Measurements from ENCODE around the gene STARD7. TPM values are rescaled to one million over a fixed set of nuclear protein-coding genes. Genes with fewer than 3 reads are reported as not detected.
A peak's percentile ranks its signal among the peaks of the same experiment; 100 is the strongest.

STARD7 gene
- total RNA-seq, 2 donors from 2014 or later: 68.5 to 91.3 TPM

DNA sequence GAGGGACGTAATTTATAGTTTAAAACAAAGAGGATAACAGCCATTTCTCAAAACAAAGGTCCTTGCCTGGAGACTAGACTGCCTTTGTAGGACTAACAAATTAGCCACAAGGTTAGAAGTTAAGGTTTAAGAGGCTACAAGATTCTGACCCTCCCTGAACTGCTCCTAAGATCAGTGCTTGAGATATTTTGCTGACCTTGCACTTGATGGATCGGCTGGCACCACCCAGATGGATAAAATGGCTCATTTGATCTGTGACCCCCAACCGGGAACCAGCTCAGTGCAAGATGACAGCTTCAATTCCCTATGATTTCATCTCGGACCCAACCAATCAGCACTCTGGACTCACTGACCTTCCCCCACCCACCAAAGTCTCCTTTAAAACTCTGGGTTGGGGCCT is 3.7 kb upstream of the STARD7 start:
- Histone ChIP-seq H3K27ac (no peak overlapping the region), H3K4me3 (no peak overlapping the region), H3K9me3 (no peaks in the 10 kb centered on the region), H3K36me3 (replicated peaks in 1 of 2; ENCODE audit: insufficient read depth in 1 of 2, low read depth in 2 of 2) (no peaks in the 10 kb centered on the region), H3K4me1 (peaks cover 14% of the 10 kb centered on the region), H3K27me3 (no peaks in the 10 kb centered on the region)
- TF ChIP-seq, protein P1, sequence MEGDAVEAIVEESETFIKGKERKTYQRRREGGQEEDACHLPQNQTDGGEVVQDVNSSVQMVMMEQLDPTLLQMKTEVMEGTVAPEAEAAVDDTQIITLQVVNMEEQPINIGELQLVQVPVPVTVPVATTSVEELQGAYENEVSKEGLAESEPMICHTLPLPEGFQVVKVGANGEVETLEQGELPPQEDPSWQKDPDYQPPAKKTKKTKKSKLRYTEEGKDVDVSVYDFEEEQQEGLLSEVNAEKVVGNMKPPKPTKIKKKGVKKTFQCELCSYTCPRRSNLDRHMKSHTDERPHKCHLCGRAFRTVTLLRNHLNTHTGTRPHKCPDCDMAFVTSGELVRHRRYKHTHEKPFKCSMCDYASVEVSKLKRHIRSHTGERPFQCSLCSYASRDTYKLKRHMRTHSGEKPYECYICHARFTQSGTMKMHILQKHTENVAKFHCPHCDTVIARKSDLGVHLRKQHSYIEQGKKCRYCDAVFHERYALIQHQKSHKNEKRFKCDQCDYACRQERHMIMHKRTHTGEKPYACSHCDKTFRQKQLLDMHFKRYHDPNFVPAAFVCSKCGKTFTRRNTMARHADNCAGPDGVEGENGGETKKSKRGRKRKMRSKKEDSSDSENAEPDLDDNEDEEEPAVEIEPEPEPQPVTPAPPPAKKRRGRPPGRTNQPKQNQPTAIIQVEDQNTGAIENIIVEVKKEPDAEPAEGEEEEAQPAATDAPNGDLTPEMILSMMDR (IDR thresholded peaks at IDR 0.05): no peak
- no peak for TF ChIP-seq POLR2A (IDR thresholded peaks at IDR 0.05)
- intact Hi-C loops (cut with DNase I): loop anchor here (5.0 kb wide), 1 partner anchor 40 kb away; no protein-coding TSS in a partner anchor
- ATAC-seq (no peak), DNase-seq (no peak)
- 84 to 85% methylated on average over 4 of the region's 4 CpGs for WGBS, 2 donors

DNA sequence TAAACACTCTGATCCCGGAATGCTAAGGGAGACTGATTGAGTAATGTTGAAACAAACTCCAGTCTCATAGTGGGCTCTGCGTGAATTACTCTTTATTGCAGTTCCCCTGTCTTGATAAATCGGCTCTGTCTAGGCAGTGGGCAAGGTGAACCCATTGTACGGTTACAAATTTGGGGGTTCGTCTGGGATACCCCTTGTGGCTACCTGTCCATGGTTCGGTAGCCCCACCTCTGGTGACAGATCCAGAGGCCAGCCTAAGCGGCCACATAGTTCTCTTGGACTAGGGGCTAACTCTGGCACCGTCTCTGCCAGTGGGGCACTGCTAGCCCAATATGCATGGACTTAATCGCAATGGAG is 1.1 kb upstream of the STARD7 start:
- H3K4me1 ChIP-seq: peaks cover 37% of the 10 kb centered on the region
- DNase-seq (no peak), ATAC-seq (no peak)
- intact Hi-C loops (cut with DNase I): loop anchor here (5.0 kb wide), 1 partner anchor 43 kb away; no protein-coding TSS in a partner anchor
- 77 to 85% methylated on average over 4 to 9 of the region's 9 CpGs for WGBS, 2 donors
- no peak for TF ChIP-seq POLR2A (IDR thresholded peaks at IDR 0.05)
- TF ChIP-seq, protein P1 (IDR thresholded peaks at IDR 0.05): no peak
- no peaks in the 10 kb centered on the region for H3K27me3 ChIP-seq
- H3K27ac ChIP-seq: peak overlapping the region in 1 of 4 donors; percentile 96
- no peak overlapping the region for H3K4me3 ChIP-seq
- no peaks in the 10 kb centered on the region for H3K36me3 ChIP-seq (replicated peaks in 1 of 2; ENCODE audit: insufficient read depth in 1 of 2, low read depth in 2 of 2)
- H3K9me3 ChIP-seq: no peaks in the 10 kb centered on the region

DNA sequence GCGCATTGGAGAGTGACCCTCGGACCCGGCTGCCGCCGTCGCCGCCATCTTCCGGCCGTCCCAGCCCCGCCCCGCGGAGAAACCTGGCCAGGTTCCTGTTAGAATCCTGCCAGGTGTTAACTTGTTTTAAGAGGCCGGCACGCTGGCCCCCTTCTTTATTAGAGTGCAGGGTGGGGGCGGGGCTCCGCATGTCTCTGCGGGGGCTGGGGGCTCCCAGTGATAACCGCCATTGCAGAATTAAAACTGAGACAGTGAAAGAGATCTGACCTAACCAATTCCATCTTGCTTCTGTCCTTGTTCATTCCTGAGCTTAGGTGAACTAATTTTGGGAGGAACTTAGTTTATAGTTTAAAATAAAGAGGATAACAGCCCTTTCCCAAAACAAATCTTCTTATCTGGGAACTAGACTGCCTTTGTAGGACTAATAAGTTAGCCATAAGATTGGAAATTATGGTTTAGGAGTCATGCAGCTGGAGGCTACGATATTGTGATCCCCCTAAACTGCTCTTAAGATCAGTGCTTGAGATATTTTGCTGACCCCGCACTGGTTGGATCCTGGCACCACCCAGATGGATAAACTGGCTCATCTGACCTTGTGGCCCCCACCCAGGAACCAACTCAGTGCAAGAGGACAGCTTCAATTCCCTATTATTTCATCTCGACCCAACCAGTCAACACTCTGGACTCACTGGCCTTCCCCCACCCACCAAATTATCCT is 543 bp upstream of the STARD7 start:
- Histone ChIP-seq H3K9me3 (no peaks in the 10 kb centered on the region), H3K27me3 (no peaks in the 10 kb centered on the region), H3K36me3 (replicated peaks in 1 of 2; ENCODE audit: insufficient read depth in 1 of 2, low read depth in 2 of 2) (no peaks in the 10 kb centered on the region), H3K27ac (peak overlapping the region; percentile 95 to 97 (median 96)), H3K4me1 (peaks cover 43% of the 10 kb centered on the region), H3K4me3 (peak overlapping the region; percentile 18 to 81)
- TF ChIP-seq, protein P1 (IDR thresholded peaks at IDR 0.05): no peak
- no peak for TF ChIP-seq POLR2A (IDR thresholded peaks at IDR 0.05)
- no peak for ATAC-seq
- 4 to 16% methylated on average over 5 to 21 of the region's 21 CpGs for WGBS, 2 donors
- intact Hi-C loops (cut with DNase I): no loop called here
- DNase-seq: no peak

DNA sequence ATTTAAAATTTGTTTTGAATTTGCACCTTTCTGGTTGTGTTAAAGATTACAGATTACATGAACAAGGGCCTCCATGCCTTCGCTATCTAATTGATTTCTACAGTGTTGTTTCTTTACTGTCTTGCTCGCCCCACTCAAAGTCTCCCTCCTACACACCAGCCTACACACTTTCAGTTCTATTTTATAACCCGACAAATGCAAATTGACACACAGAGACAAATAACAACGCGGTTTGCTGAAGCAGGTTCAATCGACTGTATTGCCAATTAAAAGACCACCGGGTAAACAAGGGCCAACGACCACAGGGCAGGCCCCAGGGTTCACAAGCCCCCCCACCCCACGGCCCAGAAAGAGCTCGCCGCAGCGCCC is 869 bp downstream of the STARD7 start:
- WGBS, 2 donors: 0 to 1% methylated on average over 12 of the region's 12 CpGs
- no peak for TF ChIP-seq POLR2A (IDR thresholded peaks at IDR 0.05)
- TF ChIP-seq, protein P1 (IDR thresholded peaks at IDR 0.05): no peak
- Histone ChIP-seq H3K4me1 (peaks cover 57% of the 10 kb centered on the region), H3K27ac (peak overlapping the region; percentile 95 to 97 (median 96)), H3K9me3 (no peaks in the 10 kb centered on the region), H3K4me3 (peak overlapping the region; percentile 81 to 88), H3K27me3 (no peaks in the 10 kb centered on the region), H3K36me3 (replicated peaks in 1 of 2; ENCODE audit: insufficient read depth in 1 of 2, low read depth in 2 of 2) (no peaks in the 10 kb centered on the region)
- ATAC-seq (no peak), DNase-seq (no peak)
- intact Hi-C loops (cut with DNase I): no loop called here

All from body of pancreas (tissue), 4 donors.